Neural cell (in vitro differentiated cells): ENCODE data around the gene SLC25A22. TPM values are rescaled to one million over a fixed set of nuclear protein-coding genes. Genes with fewer than 3 reads are reported as not detected.

Experiments
- H2AFZ ChIP-seq: fragments of 200-600, 300-800 bp; sonication (generic), shearing (Covaris generic); 2 replicates; pipeline ENCODE4 v1.6.0; 2014; ENCODE audit warnings: low read depth, mild to moderate bottlenecking, antibody characterized with exemption, low read length, moderate library complexity
- H3F3A ChIP-seq: fragments of 200-600 bp; shearing (Covaris generic); 2 replicates; pipeline ENCODE4 v1.6.1; 2016; ENCODE audit warnings: mild to moderate bottlenecking, moderate library complexity, mixed read lengths, antibody characterized with exemption, low read length; ENCODE audit not compliant: insufficient read depth, poor library complexity, severe bottlenecking
- H3K27ac ChIP-seq: fragments of 200-600, 300-800 bp; sonication (generic), shearing (Covaris generic); 2 replicates; pipeline ENCODE4 v1.5.1; 2014; ENCODE audit warnings: mild to moderate bottlenecking, low read length, moderate library complexity
- H3K27me3 ChIP-seq: fragments of 300-800, 200-600 bp; sonication (generic), shearing (Covaris generic); 2 replicates; pipeline ENCODE4 v1.6.0; 2014; ENCODE audit warnings: mild to moderate bottlenecking, low read depth, low read length, moderate library complexity; ENCODE audit not compliant: insufficient read depth
- H3K36me3 ChIP-seq: fragments of 300-800, 200-600 bp; sonication (generic), shearing (Covaris generic); 2 replicates; pipeline ENCODE4 v1.5.1; 2014; ENCODE audit warnings: mild to moderate bottlenecking, antibody characterized with exemption, low read length, moderate library complexity; ENCODE audit not compliant: insufficient read depth
- H3K4me2 ChIP-seq: fragments of 300-800, 200-600 bp; sonication (generic), shearing (Covaris generic); 2 replicates; pipeline ENCODE4 v1.6.0; 2014; ENCODE audit warnings: mild to moderate bottlenecking, low read length
- H3K4me3 ChIP-seq: fragments of 300-800, 200-600 bp; sonication (generic), shearing (Covaris generic); 2 replicates; pipeline ENCODE4 v1.5.1; 2014; ENCODE audit warnings: mild to moderate bottlenecking, low read length, moderate library complexity
- H3K79me2 ChIP-seq: fragments of 200-600 bp; shearing (Covaris generic); replicated peaks from 2 replicates; pipeline ENCODE4 v1.6.0; 2014; ENCODE audit warnings: mild to moderate bottlenecking, low read length, moderate library complexity; ENCODE audit not compliant: insufficient read depth
- H3K9ac ChIP-seq: fragments of 300-800, 200-600 bp; sonication (generic), shearing (Covaris generic); 2 replicates; pipeline ENCODE4 v1.6.1; 2016; ENCODE audit warnings: mild to moderate bottlenecking, low read length, mixed read lengths
- H3K9me2 ChIP-seq: fragments of 200-600 bp; shearing (Covaris generic); 2 replicates; pipeline ENCODE4 v1.6.1; 2016; ENCODE audit warnings: mild to moderate bottlenecking, low read length, mixed read lengths; ENCODE audit not compliant: insufficient read depth
- H3K9me3 ChIP-seq: fragments of 200-600, 300-800 bp; sonication (generic), shearing (Covaris generic); 2 replicates; pipeline ENCODE4 v1.6.1; 2016; ENCODE audit warnings: mild to moderate bottlenecking, mixed run types, low read length, moderate library complexity, mixed read lengths
- H4K20me1 ChIP-seq: fragments of 200-600 bp; shearing (Covaris generic); 2 replicates; pipeline ENCODE4 v1.6.1; 2016; ENCODE audit warnings: mild to moderate bottlenecking, mixed run types; ENCODE audit not compliant: insufficient read depth
- CTCF ChIP-seq: fragments of 450-650 bp; IDR thresholded peaks from 2 replicates; pipeline ENCODE4 v1.5.1; 2014; ENCODE audit warnings: antibody characterized with exemption, mild to moderate bottlenecking, moderate library complexity; ENCODE audit not compliant: poor library complexity, severe bottlenecking
- EP300 ChIP-seq: fragments of 450-650 bp; conservative IDR thresholded peaks from 2 replicates; pipeline ENCODE4 v1.6.1; 2014; ENCODE audit warnings: antibody characterized with exemption, mild to moderate bottlenecking, moderate library complexity; ENCODE audit not compliant: poor library complexity, severe bottlenecking
- EZH2 ChIP-seq: fragments of 200-600, 300-800 bp; shearing (Covaris generic), sonication (generic); IDR thresholded peaks from 2 replicates; pipeline ENCODE4 v1.6.1; 2014; ENCODE audit warnings: antibody characterized with exemption, low read length, borderline replicate concordance, mild to moderate bottlenecking; ENCODE audit not compliant: insufficient read depth, poor library complexity, severe bottlenecking
- MXI1 ChIP-seq: fragments of 450-650 bp; conservative IDR thresholded peaks from 2 replicates; pipeline ENCODE4 v1.6.1; 2014; ENCODE audit warnings: antibody characterized with exemption, mild to moderate bottlenecking; ENCODE audit not compliant: poor library complexity, severe bottlenecking
- POLR2AphosphoS5 ChIP-seq: IDR thresholded peaks from 2 replicates; pipeline ENCODE4 v1.6.1; 2012
- RAD21 ChIP-seq: fragments of 450-650 bp; conservative IDR thresholded peaks from 2 replicates; pipeline ENCODE4 v1.6.1; 2014; ENCODE audit warnings: antibody characterized with exemption, mild to moderate bottlenecking, moderate library complexity
- REST ChIP-seq: IDR thresholded peaks from 2 replicates; pipeline ENCODE4 v1.6.1; 2012; ENCODE audit warnings: borderline replicate concordance
- SMC3 ChIP-seq: fragments of 450-650 bp; conservative IDR thresholded peaks from 2 replicates; pipeline ENCODE4 v1.6.1; 2014; ENCODE audit warnings: antibody characterized with exemption, mild to moderate bottlenecking, moderate library complexity; ENCODE audit not compliant: poor library complexity
- TAF1 ChIP-seq: IDR thresholded peaks from 2 replicates; pipeline ENCODE4 v1.6.1; 2012; ENCODE audit warnings: low read depth
- polyA plus RNA-seq: library from polyadenylated mRNA; depleted of rRNA; stranded (reverse); fragments of >200 nt; gene quantifications from 2 replicates; pipeline ENCODE4 v1.2.3, GENCODE V29; 2014

Gene SLC25A22
- polyA plus RNA-seq, 1 donor from 2014 or later, result 40.9 TPM

GRCh38 chr11:844693-845644, 46.9 kb upstream of the SLC25A22 start:
- no peaks in the 10 kb centered on the region for H3K9me2 ChIP-seq
- no peak overlapping the region for H3K27ac ChIP-seq
- peaks cover 4% of the 10 kb centered on the region for H3K27me3 ChIP-seq
- H4K20me1 ChIP-seq, result no peaks in the 10 kb centered on the region
- H3K36me3 ChIP-seq, result no peaks in the 10 kb centered on the region
- no peaks in the 10 kb centered on the region for H3K9me3 ChIP-seq
- H3K9ac ChIP-seq, result no peak overlapping the region
- H3K4me2 ChIP-seq, result no peak overlapping the region
- peaks cover 12% of the 10 kb centered on the region for H3K79me2 ChIP-seq
- TF ChIP-seq REST (no peak), POLR2AphosphoS5 (no peak), EZH2 (no peak)
- H3K4me3 ChIP-seq, result no peak overlapping the region
- no peaks in the 10 kb centered on the region for H3F3A ChIP-seq
- no peak overlapping the region for H2AFZ ChIP-seq

GRCh38 chr11:843818-844692, 46.0 kb upstream of the SLC25A22 start:
- peaks cover 4% of the 10 kb centered on the region for H3K27me3 ChIP-seq
- H3K36me3 ChIP-seq, result no peaks in the 10 kb centered on the region
- H2AFZ ChIP-seq, result no peak overlapping the region
- H3K9ac ChIP-seq, result no peak overlapping the region
- peaks cover 12% of the 10 kb centered on the region for H3K79me2 ChIP-seq
- no peaks in the 10 kb centered on the region for H4K20me1 ChIP-seq
- H3K27ac ChIP-seq, result no peak overlapping the region
- no peak overlapping the region for H3K4me3 ChIP-seq
- no peaks in the 10 kb centered on the region for H3F3A ChIP-seq
- no peaks in the 10 kb centered on the region for H3K9me3 ChIP-seq
- TF ChIP-seq CTCF, result no peak
- no peak for TF ChIP-seq POLR2AphosphoS5
- no peak for TF ChIP-seq TAF1
- TF ChIP-seq RAD21, result no peak
- no peak for TF ChIP-seq SMC3
- TF ChIP-seq MXI1, result no peak
- no peak for TF ChIP-seq EP300
- no peak for TF ChIP-seq REST
- TF ChIP-seq EZH2, result no peak
- no peak overlapping the region for H3K4me2 ChIP-seq
- no peaks in the 10 kb centered on the region for H3K9me2 ChIP-seq
